HepG2 (cell line): ENCODE data around the gene NEMP2. TPM values are rescaled to one million over a fixed set of nuclear protein-coding genes. Genes with fewer than 3 reads are reported as not detected.

Experiments
- ATAC-seq: fragments of 200-7000 bp; cut with Tn5 transposase; 3 replicates; pipeline ENCODE4 v1.9.1; 2020; ENCODE audit warnings: mild to moderate bottlenecking, moderate library complexity
- BruUV-seq: library from RNA; stranded (reverse); fragments of 400-500 nt; replicated peaks from 2 replicates; lab custom pipeline; 2021; lab: Mats Ljungman, UMichigan
- CTCF ChIA-PET: fragments of 300-600 bp; formaldehyde crosslinking; extraction: SDS; loops from one replicate; lab custom pipeline; 2021; ENCODE audit warnings: low total read pairs, inconsistent platforms, low intra/inter-chr PET ratio; lab: Yijun Ruan, JAX
- POLR2A ChIA-PET: fragments of 350-600 bp; sonication (Branson Sonifier 250); formaldehyde crosslinking; loops from one replicate; lab custom pipeline; 2020; ENCODE audit warnings: antibody characterized with exemption, inconsistent platforms; lab: Yijun Ruan, JAX
- DNase-seq: peaks from one replicate; pipeline ENCODE4 v3.0.0-alpha.2; 2015; ENCODE audit warnings: low spot score
- FAIRE-seq: peaks from 3 replicates; lab custom pipeline; 2011; peaks lifted over from hg19 to GRCh38; lab: Jason Lieb, UNC
- H2AFZ ChIP-seq: one replicate; pipeline ENCODE4 v1.6.1; 2011; ENCODE audit warnings: low read length, inconsistent platforms
- H3K27ac ChIP-seq: fragments of 300-600 bp; 3 replicates; pipeline ENCODE4 v1.8.0; 2011; ENCODE audit warnings: mixed run types, mild to moderate bottlenecking, mixed read lengths, low read length, inconsistent platforms; ENCODE audit not compliant: insufficient read depth; ENCODE audit errors: extremely low read length
- H3K27me3 ChIP-seq, 2 experiments: fragments of 200-600 bp in 1 of 2; 2 replicates in 1 of 2; 3 replicates in 1 of 2; pipeline versions ENCODE4 v1.6.0 to v1.8.0; 2011; ENCODE audit warnings: low read length in 2 of 2, mild to moderate bottlenecking in 2 of 2, moderate library complexity in 2 of 2, inconsistent platforms in 1 of 2; ENCODE audit not compliant: insufficient read depth in 2 of 2, control insufficient read depth in 1 of 2
- H3K36me3 ChIP-seq, 2 experiments: fragments of 200-600 bp in 1 of 2; replicated peaks in 1 of 2; 2 replicates in 1 of 2; 3 replicates in 1 of 2; pipeline versions ENCODE4 v1.5.1 to v1.8.0; 2011; ENCODE audit warnings: low read length in 2 of 2, inconsistent platforms in 1 of 2; ENCODE audit not compliant: insufficient read depth in 2 of 2, control insufficient read depth in 1 of 2
- H3K4me1 ChIP-seq: 2 replicates; pipeline ENCODE4 v1.5.1; 2012; ENCODE audit warnings: low read length, inconsistent platforms; ENCODE audit not compliant: insufficient read depth
- H3K4me2 ChIP-seq: 2 replicates; pipeline ENCODE4 v1.6.0; 2011; ENCODE audit warnings: low read depth, low read length, inconsistent platforms
- H3K4me3 ChIP-seq, 3 experiments: fragments of 200-600 bp in 1 of 3; sonication (generic), shearing (Covaris generic) in 1 of 3; replicated peaks in 1 of 3; 2 replicates each; pipeline ENCODE4 v1.5.1; 2011 to 2016; ENCODE audit warnings: low read length in 3 of 3, inconsistent platforms in 2 of 3, low read depth in 2 of 3, mild to moderate bottlenecking in 2 of 3, control low read depth in 1 of 3, mixed read lengths in 1 of 3; ENCODE audit not compliant: insufficient read depth in 1 of 3
- H3K79me2 ChIP-seq: one replicate; pipeline ENCODE4 v1.6.1; 2011; ENCODE audit warnings: low read length, inconsistent platforms; ENCODE audit not compliant: insufficient read depth
- H3K9ac ChIP-seq: 2 replicates; pipeline ENCODE4 v1.6.0; 2011; ENCODE audit warnings: mild to moderate bottlenecking, low read depth, low read length, inconsistent platforms; ENCODE audit not compliant: insufficient read depth
- H3K9me3 ChIP-seq: 2 replicates; pipeline ENCODE4 v1.5.1; 2012; ENCODE audit warnings: mild to moderate bottlenecking, low read length
- H4K20me1 ChIP-seq: 2 replicates; pipeline ENCODE4 v1.6.0; 2011; ENCODE audit warnings: inconsistent platforms, mild to moderate bottlenecking, low read length, moderate library complexity; ENCODE audit not compliant: insufficient read depth
- HOXA9 ChIP-seq: sonication (generic); formaldehyde crosslinking; IDR thresholded peaks from 2 replicates; pipeline ENCODE4 v1.8.1; 2022; ENCODE audit warnings: missing genetic modification reagents, mild to moderate bottlenecking, moderate library complexity, borderline replicate concordance
- IRX3 ChIP-seq: sonication (generic); formaldehyde crosslinking; IDR thresholded peaks from 2 replicates; pipeline ENCODE4 v1.8.1; 2023; ENCODE audit warnings: mild to moderate bottlenecking, low read depth, missing genetic modification reagents, borderline replicate concordance
- KDM6A ChIP-seq: IDR thresholded peaks from 2 replicates; pipeline ENCODE4 v1.6.1; 2016; ENCODE audit warnings: low read depth
- KLF9 ChIP-seq: IDR thresholded peaks from 2 replicates; pipeline ENCODE4 v1.6.1; 2016; ENCODE audit warnings: low read depth
- PLRG1 ChIP-seq: fragments of 450-650 bp; conservative IDR thresholded peaks from 2 replicates; pipeline ENCODE4 v1.6.1; 2016
- STAT5B ChIP-seq: sonication (generic); formaldehyde crosslinking; IDR thresholded peaks from 2 replicates; pipeline ENCODE4 v1.4.0; 2020; ENCODE audit warnings: missing genetic modification reagents
- ZNF281 ChIP-seq: sonication (generic); formaldehyde crosslinking; IDR thresholded peaks from 2 replicates; pipeline ENCODE4 v1.4.0; 2020; ENCODE audit warnings: missing genetic modification reagents, borderline replicate concordance
- ZNF678 ChIP-seq: sonication (generic); formaldehyde crosslinking; IDR thresholded peaks from 2 replicates; pipeline ENCODE4 v1.4.0; 2020; ENCODE audit warnings: mild to moderate bottlenecking, missing genetic modification reagents
- WGBS: methylation state at CpG from one replicate; pipeline ENCODE4 v1.1.6; 2017; ENCODE audit warnings: low lambda C conversion rate; 5-methylcytosine and 5-hydroxymethylcytosine counted together
- in situ Hi-C: cut with HindIII; loops from 2 replicates; pipeline ENCODE4 v1.10.0; 2017; ENCODE audit warnings: low pct_unique_long_range_greater_than_20kb; ENCODE audit not compliant: extremely low pct_ligation_motif_present
- intact Hi-C: fragments of 100-400 bp; cut with micrococcal nuclease; formaldehyde crosslinking; loops from one replicate; pipeline ENCODE4 v1.10.0; 2022; ENCODE audit not compliant: unreplicated experiment
- polyA plus RNA-seq, 8 experiments: library from polyadenylated mRNA; depleted of rRNA in 3 of 8; stranded (reverse) in 7 of 8; unstranded in 1 of 8; fragments of >200 nt; fragmentation: Illumina TruSeq in 4 of 8; extraction: Trizol in 4 of 8; gene quantifications; 2 replicates each; pipeline versions ENCODE4 v1.2.1 to v1.2.3, GENCODE V29; 2011 to 2016; ENCODE audit warnings: low read depth in 4 of 8, missing spikeins in 1 of 8, mixed read lengths in 1 of 8; ENCODE audit not compliant: insufficient read depth in 1 of 8
- total RNA-seq, 5 experiments: library from RNA; depleted of rRNA; stranded (reverse); fragments of >200 nt; fragmentation: Illumina TruSeq; extraction: Trizol; gene quantifications; 2 replicates each; pipeline ENCODE4 v1.2.3, GENCODE V29; 2016; ENCODE audit warnings: low read depth in 1 of 5

The NEMP2 gene
- total and polyA plus RNA-seq, 2 of the 13 experiments (the other 11 are each of a cell fraction or from before 2014, with no cell fraction given) = 2.4 to 9.8 TPM

- no peaks in the 10 kb centered on the region for H3K9me3 ChIP-seq
- H3K27ac ChIP-seq = no peak overlapping the region
- intact Hi-C loops = no loop called here
- H2AFZ ChIP-seq = no peak overlapping the region
- no peaks in the 10 kb centered on the region; a peak in 1 of 5 replicates for H3K36me3 ChIP-seq
- ChIA-PET POLR2A (no interaction called here), CTCF (no interaction called here)
- no peak overlapping the region for H3K9ac ChIP-seq
- no peak overlapping the region for H3K4me3 ChIP-seq
- DNase-seq = no peak
- no peak for FAIRE-seq
- no TSS peak for BruUV-seq
- no peak for ATAC-seq
- no peaks in the 10 kb centered on the region for H3K27me3 ChIP-seq
- WGBS = 96% methylated on average over 1 of the region's 1 CpG
- H3K79me2 ChIP-seq = no peaks in the 10 kb centered on the region
- TF ChIP-seq HOXA9 (no peak), KDM6A (CRISPR knock-in tag) (no peak), ZNF678 (CRISPR knock-in tag) (no peak), ZNF281 (CRISPR knock-in tag) (no peak), IRX3 (CRISPR knock-in tag) (no peak), PLRG1 (no peak), STAT5B (no peak), KLF9 (CRISPR knock-in tag) (no peak)
- no peaks in the 10 kb centered on the region for H4K20me1 ChIP-seq
- no peaks in the 10 kb centered on the region for H3K4me1 ChIP-seq
- no peak overlapping the region for H3K4me2 ChIP-seq
- in situ Hi-C loops = loop anchor here (10.0 to 25.0 kb wide), 2 partner anchors 183 to 435 kb away; partner anchors contain the start of gene INPP1
Observed at GRCh38 chr2:190519975-190520767, 14.4 kb downstream of the NEMP2 start.
